ENCODE results near the gene NPLOC4.

Gene NPLOC4

GRCh38 chr17:81573794-81574642, 62.9 kb downstream of the NPLOC4 start (continued):
- TF ChIP-seq PRDM6 (tag by site-specific recombination; IDR thresholded peaks at IDR 0.05) (peak; percentile 90), SALL2 (tag by site-specific recombination; IDR thresholded peaks at IDR 0.05; ENCODE audit: borderline replicate concordance) (no peak), ZNF175 (tag by site-specific recombination; IDR thresholded peaks at IDR 0.05) (no peak), EGR2 (tag by site-specific recombination; IDR thresholded peaks at IDR 0.05; ENCODE audit: low read depth) (no peak), ELK4 (IDR thresholded peaks at IDR 0.05; ENCODE audit: borderline replicate concordance, low read depth, low read length) (no peak), ZNF610 (tag by site-specific recombination; IDR thresholded peaks at IDR 0.05; ENCODE audit: borderline replicate concordance) (no peak), ZNF670 (tag by site-specific recombination; IDR thresholded peaks at IDR 0.05; ENCODE audit: low read depth) (no peak), ZNF777 (tag by site-specific recombination; IDR thresholded peaks at IDR 0.05; ENCODE audit: borderline replicate concordance) (no peak), ZNF280D (tag by site-specific recombination; IDR thresholded peaks at IDR 0.05) (no peak), OVOL3 (tag by site-specific recombination; IDR thresholded peaks at IDR 0.05) (no peak), SP2 (tag by site-specific recombination; IDR thresholded peaks at IDR 0.05) (no peak), SETDB1 (IDR thresholded peaks at IDR 0.05; ENCODE audit: insufficient read length, low read length) (no peak), ZNF501 (tag by site-specific recombination; IDR thresholded peaks at IDR 0.05) (no peak), HOXD13 (CRISPR knock-in tag; IDR thresholded peaks at IDR 0.05; ENCODE audit: borderline replicate concordance) (no peak), ZNF10 (tag by site-specific recombination; IDR thresholded peaks at IDR 0.05) (no peak), ZNF366 (tag by site-specific recombination; conservative IDR thresholded peaks at IDR 0.05) (0 out of 2 replicates have a peak, but pooled peaks have one; percentile 32), ZNF560 (tag by site-specific recombination; IDR thresholded peaks at IDR 0.05; ENCODE audit: borderline replicate concordance) (no peak), ZFP41 (tag by site-specific recombination; IDR thresholded peaks at IDR 0.05; ENCODE audit: borderline replicate concordance) (no peak), GLIS1 (tag by site-specific recombination; IDR thresholded peaks at IDR 0.05) (peak; percentile 48), ZNF791 (tag by site-specific recombination; IDR thresholded peaks at IDR 0.05) (no peak), ZNF837 (tag by site-specific recombination; IDR thresholded peaks at IDR 0.05) (no peak), ZNF394 (tag by site-specific recombination; IDR thresholded peaks at IDR 0.05; ENCODE audit: borderline replicate concordance) (no peak), ZEB2 (tag by site-specific recombination; IDR thresholded peaks at IDR 0.05) (peak; percentile 16; the same call in 1 of the 2 replicates), ZNF239 (tag by site-specific recombination; IDR thresholded peaks at IDR 0.05) (no peak), ZXDB (tag by site-specific recombination; IDR thresholded peaks at IDR 0.05) (no peak), ZNF24 (tag by site-specific recombination; IDR thresholded peaks at IDR 0.05) (no peak), ZSCAN23 (tag by site-specific recombination; IDR thresholded peaks at IDR 0.05) (no peak), TSHZ1 (tag by site-specific recombination; IDR thresholded peaks at IDR 0.05; ENCODE audit: borderline replicate concordance) (0 out of 2 replicates have a peak, but pooled peaks have one; percentile 49), WT1 (tag by site-specific recombination; IDR thresholded peaks at IDR 0.05) (peak; percentile 86), ZNF350 (tag by site-specific recombination; IDR thresholded peaks at IDR 0.05) (no peak)
- TF ChIP-seq, protein P1, sequence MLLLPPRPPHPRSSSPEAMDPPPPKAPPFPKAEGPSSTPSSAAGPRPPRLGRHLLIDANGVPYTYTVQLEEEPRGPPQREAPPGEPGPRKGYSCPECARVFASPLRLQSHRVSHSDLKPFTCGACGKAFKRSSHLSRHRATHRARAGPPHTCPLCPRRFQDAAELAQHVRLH (tag by site-specific recombination; IDR thresholded peaks at IDR 0.05) = no peak; the same call in 1 of the 2 replicates

Measured in HEK293 (cell line).